Right lobe of liver (tissue), 6 donors: Measurements from ENCODE around the gene TEDC1. TPM values are rescaled to one million over a fixed set of nuclear protein-coding genes. Genes with fewer than 3 reads are reported as not detected.

ENCODE experiments used
- ATAC-seq, 4 donors: fragments of 200-7000 bp; cut with Tn5 transposase; one replicate each; pipeline ENCODE4 v1.9.1; 2020; ENCODE audit warnings: mild to moderate bottlenecking in 4 of 4, moderate library complexity in 4 of 4
- DNase-seq, 3 donors: peaks; one replicate each; pipeline ENCODE4 v3.0.0-alpha.2; 2020
- H3K27ac ChIP-seq, 3 donors: fragments of 200-600 bp; one replicate each; pipeline ENCODE4 v1.8.0; 2022
- H3K27me3 ChIP-seq, 2 donors: fragments of 200-600 bp; one replicate each; pipeline ENCODE4 v1.8.0; 2022
- H3K36me3 ChIP-seq, 4 donors: fragments of 200-600 bp; sonication (generic) in 1 of 4; one replicate each; pipeline versions ENCODE4 v1.5.1 to v1.8.0; 2017 to 2022; ENCODE audit warnings: control low read depth in 1 of 4
- H3K4me1 ChIP-seq, 4 donors: fragments of 200-600 bp; sonication (generic) in 1 of 4; one replicate each; pipeline versions ENCODE4 v1.5.1 to v1.8.0; 2017 to 2022; ENCODE audit warnings: control low read depth in 1 of 4
- H3K4me3 ChIP-seq, 3 donors: fragments of 200-600 bp; one replicate each; pipeline ENCODE4 v1.8.0; 2022
- H3K9me3 ChIP-seq, 4 donors: fragments of 200-600 bp; sonication (generic) in 1 of 4; one replicate each; pipeline versions ENCODE4 v1.5.1 to v1.8.0; 2017 to 2022; ENCODE audit warnings: control low read depth in 1 of 4
- POLR2A ChIP-seq: fragments of 450-650 bp; IDR thresholded peaks from one replicate; pipeline ENCODE4 v1.6.1; 2017; ENCODE audit warnings: antibody characterized with exemption, mild to moderate bottlenecking
- WGBS: methylation state at CpG from one replicate; pipeline ENCODE4 v1.1.6; 2018; ENCODE audit warnings: low coverage, low lambda C conversion rate; ENCODE audit not compliant: insufficient coverage; ENCODE audit errors: missing lambda C conversion rate; 5-methylcytosine and 5-hydroxymethylcytosine counted together
- intact Hi-C, 2 donors: fragments of 100-400 bp; cut with DNase I; formaldehyde crosslinking; loops; one replicate each; pipeline versions ENCODE4 v1.11.2 to v1.14.1; 2022
- total RNA-seq, 6 experiments: library from RNA; depleted of rRNA in 2 of 6; stranded (reverse); fragments of >200 nt in 2 of 6; fragmentation: NEBNext Ultra II Directional in 3 of 6; extraction: Animal tissue kit (Norgen Biotek cat#: 25700) in 3 of 6; gene quantifications; one replicate each; pipeline versions ENCODE4 v1.1.0 to v1.2.4, GENCODE V29; 2016 to 2023
- TF ChIP-seq, protein P1 (sequence below), 4 donors: fragments of 200-600 bp in 3 of 4; fragments of 450-650 bp in 1 of 4; IDR thresholded peaks; one replicate each; pipeline versions ENCODE4 v1.5.1 to v1.8.0; 2016 to 2022; ENCODE audit warnings: antibody characterized with exemption in 4 of 4, mild to moderate bottlenecking in 2 of 4
- donor health status: DM: no; HTN: yes; CAD: no.
- donor health status: DM: no; HTN: no; CAD: no.
- donor health status: DM: no; HTN: no; CAD: no.
- donor health status: DM: no; HTN: yes; CAD: no.
- donor health status: DM: no; HTN: yes; CAD: no.

TEDC1 gene
- total RNA-seq, 6 experiments from 2014 or later: 2.2 to 8.1 (median 3.9) TPM

DNA sequence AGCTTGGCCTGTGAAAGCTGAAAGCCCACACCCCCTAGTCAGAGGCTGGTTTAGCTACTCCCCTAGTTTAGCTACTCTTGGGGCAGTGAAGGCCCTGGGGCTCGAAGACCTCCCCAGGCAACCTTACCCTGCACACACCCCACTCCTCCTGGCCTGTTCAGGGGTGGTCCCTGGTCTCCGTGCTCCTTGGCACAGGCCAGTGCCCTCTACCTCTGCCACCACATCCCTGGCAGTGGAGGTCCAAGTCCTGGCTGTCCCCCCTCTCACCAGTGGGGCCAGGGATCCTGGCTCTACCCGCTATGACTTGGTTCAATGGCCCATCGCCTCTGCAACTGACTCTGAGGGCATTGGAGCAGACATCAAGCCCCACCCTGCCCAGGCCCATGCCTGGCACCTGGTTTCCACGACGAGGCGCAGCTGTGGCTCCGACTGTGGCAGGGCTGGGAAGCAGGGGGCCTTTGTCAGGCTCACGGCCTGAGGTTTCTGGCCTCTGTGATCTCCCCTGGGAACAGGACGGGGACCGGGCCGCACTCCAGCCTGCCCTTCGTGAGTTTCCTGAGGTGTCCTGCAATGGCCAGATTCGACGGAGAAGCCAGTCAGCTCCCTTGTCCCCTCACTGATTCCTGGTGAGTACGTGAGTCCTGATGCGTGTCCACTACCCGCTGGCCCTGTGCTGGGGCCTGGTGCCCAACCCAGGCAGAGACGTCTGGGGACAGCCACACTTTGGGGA lies 41.0 kb downstream of the TEDC1 start:
- Histone ChIP-seq H3K4me1 (peaks cover 0 to 12% (median 0%) of the 10 kb centered on the region in 4 donors), H3K36me3 (no peaks in the 10 kb centered on the region), H3K27ac (no peak overlapping the region), H3K27me3 (no peaks in the 10 kb centered on the region), H3K4me3 (no peak overlapping the region), H3K9me3 (no peaks in the 10 kb centered on the region)
- TF ChIP-seq, protein P1, sequence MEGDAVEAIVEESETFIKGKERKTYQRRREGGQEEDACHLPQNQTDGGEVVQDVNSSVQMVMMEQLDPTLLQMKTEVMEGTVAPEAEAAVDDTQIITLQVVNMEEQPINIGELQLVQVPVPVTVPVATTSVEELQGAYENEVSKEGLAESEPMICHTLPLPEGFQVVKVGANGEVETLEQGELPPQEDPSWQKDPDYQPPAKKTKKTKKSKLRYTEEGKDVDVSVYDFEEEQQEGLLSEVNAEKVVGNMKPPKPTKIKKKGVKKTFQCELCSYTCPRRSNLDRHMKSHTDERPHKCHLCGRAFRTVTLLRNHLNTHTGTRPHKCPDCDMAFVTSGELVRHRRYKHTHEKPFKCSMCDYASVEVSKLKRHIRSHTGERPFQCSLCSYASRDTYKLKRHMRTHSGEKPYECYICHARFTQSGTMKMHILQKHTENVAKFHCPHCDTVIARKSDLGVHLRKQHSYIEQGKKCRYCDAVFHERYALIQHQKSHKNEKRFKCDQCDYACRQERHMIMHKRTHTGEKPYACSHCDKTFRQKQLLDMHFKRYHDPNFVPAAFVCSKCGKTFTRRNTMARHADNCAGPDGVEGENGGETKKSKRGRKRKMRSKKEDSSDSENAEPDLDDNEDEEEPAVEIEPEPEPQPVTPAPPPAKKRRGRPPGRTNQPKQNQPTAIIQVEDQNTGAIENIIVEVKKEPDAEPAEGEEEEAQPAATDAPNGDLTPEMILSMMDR (IDR thresholded peaks at IDR 0.05): no peak
- TF ChIP-seq POLR2A: no peak
- DNase-seq (no peak), ATAC-seq (no peak)
- intact Hi-C loops: loop anchor here in 1 of 2 donors (5.0 kb wide), 1 partner anchor 165 kb away; no protein-coding TSS in a partner anchor
- 86% methylated on average over 1 of the region's 19 CpGs for WGBS

- peak in 1 of 3 donors; percentile 39 for DNase-seq
- Histone ChIP-seq H3K9me3 (no peaks in the 10 kb centered on the region), H3K4me1 (peaks cover 0 to 10% (median 0%) of the 10 kb centered on the region in 4 donors), H3K4me3 (no peak overlapping the region), H3K27ac (no peak overlapping the region), H3K36me3 (no peaks in the 10 kb centered on the region), H3K27me3 (no peaks in the 10 kb centered on the region)
- no peak for ATAC-seq
- 78% methylated on average over 5 of the region's 10 CpGs for WGBS
- TF ChIP-seq, protein P1 (IDR thresholded peaks at IDR 0.05): peak in 1 of 4 donors; percentile 21
- TF ChIP-seq POLR2A: no peak
- intact Hi-C loops: loop anchor here in 1 of 2 donors (5.0 kb wide), 1 partner anchor 165 kb away; no protein-coding TSS in a partner anchor
Observed at GRCh38 chr14:105532735-105533141, 41.7 kb downstream of the TEDC1 start.

DNA sequence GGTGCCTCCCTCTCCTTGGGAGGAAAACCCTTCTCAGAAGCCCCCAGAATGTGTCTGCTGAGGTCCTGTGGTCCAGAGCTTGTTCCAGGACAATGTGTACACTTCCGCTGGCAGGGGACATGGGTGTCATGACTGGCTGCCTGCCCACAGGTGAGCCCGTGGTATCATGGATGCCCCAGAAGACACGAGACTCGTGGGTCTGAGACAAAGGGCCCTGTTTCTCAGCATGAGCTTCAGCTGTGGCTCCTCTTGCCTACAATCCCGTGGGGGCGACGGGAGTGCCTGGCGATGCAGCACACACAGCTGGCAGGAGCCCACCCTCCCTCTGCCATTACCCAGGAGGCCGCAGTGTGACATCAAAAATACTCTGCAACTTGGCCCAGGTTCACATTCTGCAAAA lies 42.3 kb downstream of the TEDC1 start:
- WGBS: no CpG with 5 or more reads among the region's 9 CpGs
- H3K27ac ChIP-seq: no peak overlapping the region
- peaks cover 0 to 3% (median 0%) of the 10 kb centered on the region in 4 donors for H3K4me1 ChIP-seq
- TF ChIP-seq, protein P1 (IDR thresholded peaks at IDR 0.05): no peak
- peak in 1 of 3 donors; percentile 40 for DNase-seq
- intact Hi-C loops: loop anchor here in 1 of 2 donors (5.0 kb wide), 1 partner anchor 166 kb away; no protein-coding TSS in a partner anchor
- no peak for ATAC-seq
- H3K36me3 ChIP-seq: no peaks in the 10 kb centered on the region
- H3K9me3 ChIP-seq: no peaks in the 10 kb centered on the region
- no peak overlapping the region for H3K4me3 ChIP-seq
- no peaks in the 10 kb centered on the region for H3K27me3 ChIP-seq

DNA sequence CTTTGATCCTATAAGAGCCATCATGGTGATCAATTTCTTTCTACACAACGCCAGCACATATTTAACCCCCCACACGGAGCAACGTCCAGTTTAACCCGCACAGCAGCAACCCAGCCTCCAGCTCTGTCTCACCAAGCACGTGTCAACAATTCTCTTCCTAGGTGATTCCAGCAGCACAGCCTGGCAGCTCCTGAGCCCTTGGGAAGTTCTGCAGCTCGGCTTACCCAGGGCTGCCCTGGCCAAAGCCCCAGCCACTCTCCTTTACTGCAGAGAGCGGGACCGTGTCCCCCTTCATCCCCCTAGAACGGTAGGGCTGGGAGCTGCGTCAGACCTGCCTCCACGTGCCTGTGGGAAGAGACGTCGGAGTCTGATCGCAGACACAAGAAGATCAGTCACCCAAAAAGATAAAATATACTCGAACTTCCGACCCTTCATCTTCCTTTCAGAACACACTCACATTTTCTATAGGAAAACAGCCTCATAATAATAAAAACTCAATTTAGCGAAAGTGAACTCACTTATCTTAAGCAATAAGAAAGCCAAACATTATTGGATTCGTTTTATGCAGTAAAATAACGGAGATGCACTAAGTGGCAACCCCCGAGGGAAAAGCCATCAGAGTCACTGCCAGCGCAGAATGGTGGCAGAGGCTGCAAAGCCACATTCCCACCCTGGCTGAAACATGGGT lies 42.9 kb downstream of the TEDC1 start:
- intact Hi-C loops: loop anchor here in 1 of 2 donors (5.0 kb wide), 1 partner anchor 167 kb away; no protein-coding TSS in a partner anchor
- TF ChIP-seq, protein P1 (IDR thresholded peaks at IDR 0.05): no peak
- TF ChIP-seq POLR2A: no peak
- Histone ChIP-seq H3K9me3 (no peaks in the 10 kb centered on the region), H3K27ac (no peak overlapping the region), H3K27me3 (no peaks in the 10 kb centered on the region), H3K36me3 (no peaks in the 10 kb centered on the region), H3K4me1 (no peaks in the 10 kb centered on the region), H3K4me3 (no peak overlapping the region)
- DNase-seq (no peak), ATAC-seq (no peak)
- WGBS: 54% methylated on average over 21 of the region's 21 CpGs
